HG02571 (cell line): Measurements from ENCODE around the gene RHBDL3.
A peak's percentile ranks its signal among the peaks of the same experiment; 100 is the strongest.
"Not testable (repeated sequence)": the region's sequence is repeated elsewhere in the genome, so short reads cannot be mapped to it uniquely, and the experiment has no call there.

Source experiments
- ATAC-seq: cut with Tn5 transposase; IDR thresholded peaks from one replicate; pipeline ENCODE4 v1.9.1; 2021; ENCODE audit warnings: mild to moderate bottlenecking, moderate library complexity; ENCODE audit not compliant: unreplicated experiment

RHBDL3 gene

DNA sequence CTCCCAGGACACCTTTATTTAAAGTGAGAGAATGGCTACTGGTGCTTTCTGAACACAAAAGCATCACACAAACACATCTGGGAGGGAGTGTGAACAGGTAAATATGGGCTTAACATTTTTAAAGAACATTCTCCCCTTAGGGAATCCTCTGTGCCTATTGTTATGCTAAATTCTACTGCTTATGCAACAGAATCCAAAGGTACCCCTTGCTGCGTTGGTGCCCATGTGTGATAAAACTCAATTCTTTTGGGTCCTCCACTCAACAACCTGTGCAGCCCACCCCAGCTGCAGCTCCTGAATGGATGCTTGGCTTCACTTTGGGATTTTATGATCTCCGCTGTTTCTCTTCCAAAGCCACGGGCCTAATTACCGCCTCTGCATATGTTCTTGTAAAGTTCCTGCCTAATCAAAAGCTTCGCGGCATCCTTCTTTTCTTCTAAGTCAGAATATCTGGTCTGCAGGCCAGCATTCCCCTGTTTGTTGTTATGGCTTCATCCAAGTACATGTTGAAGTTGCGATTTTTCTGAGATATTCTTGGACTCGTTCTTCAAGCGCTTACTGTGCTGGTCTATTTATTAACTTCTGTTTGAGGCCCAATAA lies 23.9 kb downstream of the RHBDL3 start:
- ATAC-seq: no peak

- no peak for ATAC-seq
Observed at GRCh38 chr17:32292094-32292493, 26.5 kb downstream of the RHBDL3 start.

DNA sequence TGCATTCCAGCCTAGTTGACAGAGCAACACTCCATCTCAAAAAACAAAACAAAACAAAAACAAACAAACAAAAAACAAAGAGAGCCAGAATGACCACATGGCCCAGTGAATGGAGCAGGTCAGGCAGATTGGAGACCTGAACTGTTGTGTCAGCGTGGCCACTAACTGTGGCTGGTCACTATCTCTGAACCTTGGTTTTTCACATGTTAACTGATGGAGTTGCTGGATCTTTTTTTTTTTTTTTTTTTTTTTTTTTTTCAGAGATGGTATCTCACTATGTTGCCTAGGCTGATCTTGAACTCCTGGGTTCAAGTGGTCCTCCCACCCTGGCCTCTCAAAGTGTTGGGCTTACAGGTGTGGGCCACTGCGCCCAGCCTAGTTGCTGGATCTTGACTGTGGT lies 31.8 kb downstream of the RHBDL3 start:
- no peak for ATAC-seq

- ATAC-seq: no peak
Observed at GRCh38 chr17:32297860-32298259, 32.2 kb downstream of the RHBDL3 start.

DNA sequence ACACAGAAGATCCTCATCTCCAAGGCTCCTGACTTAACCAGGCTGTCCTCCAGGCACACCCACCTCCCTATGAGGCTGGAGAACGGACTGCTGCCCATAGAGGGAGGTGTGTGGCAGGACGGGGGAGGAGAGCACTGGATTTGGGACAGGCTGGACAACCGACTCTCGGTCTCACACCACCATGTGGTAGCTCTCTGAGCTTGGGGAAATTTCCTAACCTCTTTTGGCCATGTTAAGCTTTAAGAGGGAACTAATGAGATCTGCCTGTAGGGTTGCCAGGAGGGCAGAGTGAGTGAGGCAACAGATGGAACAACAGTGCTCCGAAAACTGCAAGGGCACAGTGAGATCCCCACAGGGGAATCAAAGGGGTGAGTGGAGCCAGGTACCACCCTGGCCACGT lies 32.7 kb downstream of the RHBDL3 start:
- no peak for ATAC-seq

DNA sequence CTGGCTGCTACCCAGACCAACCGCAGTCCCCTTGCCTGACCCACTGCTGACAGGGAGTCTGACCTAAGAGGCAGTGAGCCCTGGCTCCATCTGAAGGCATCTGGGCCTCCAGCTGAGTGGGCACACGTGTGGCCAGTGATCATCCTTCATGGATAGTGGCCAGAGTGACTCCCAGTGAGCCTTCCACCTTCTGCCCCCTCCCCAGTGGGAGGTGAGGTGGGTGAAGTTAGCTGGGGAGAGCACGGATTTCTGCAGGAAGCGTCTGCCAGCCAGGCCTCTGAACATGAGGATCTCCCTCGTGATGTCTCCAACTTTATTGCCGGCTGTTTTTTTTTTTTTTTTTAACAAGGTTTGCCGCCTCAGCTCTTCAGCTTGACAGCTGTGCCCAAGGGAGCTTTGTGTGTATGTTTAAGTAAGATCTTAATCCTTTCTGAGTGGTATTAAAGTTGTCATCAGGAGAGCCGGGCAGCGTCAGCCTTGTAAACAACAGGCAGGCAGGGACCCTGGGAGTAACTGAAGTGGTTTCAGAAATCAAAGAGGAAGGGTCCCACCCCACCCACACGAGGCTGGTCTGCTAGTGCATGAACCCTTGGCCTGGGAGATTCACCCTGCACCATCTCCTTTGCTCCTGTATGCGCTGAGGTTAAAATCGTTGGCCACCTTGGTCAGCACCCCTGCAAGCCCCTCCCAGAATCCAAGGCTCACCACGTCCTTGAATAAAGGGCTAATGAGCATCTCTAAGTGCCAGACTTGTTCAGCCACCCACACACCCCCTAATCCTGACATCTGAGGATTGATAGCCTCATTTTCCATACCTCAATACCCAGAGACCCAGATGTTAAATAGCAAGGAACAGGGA lies 33.3 kb downstream of the RHBDL3 start:
- no peak for ATAC-seq

GRCh38 chr17:32299580-32300164 lies 34.0 kb downstream of the RHBDL3 start:
- no peak for ATAC-seq

- no peak for ATAC-seq
Observed at GRCh38 chr17:32302037-32302436, 36.4 kb downstream of the RHBDL3 start.

DNA sequence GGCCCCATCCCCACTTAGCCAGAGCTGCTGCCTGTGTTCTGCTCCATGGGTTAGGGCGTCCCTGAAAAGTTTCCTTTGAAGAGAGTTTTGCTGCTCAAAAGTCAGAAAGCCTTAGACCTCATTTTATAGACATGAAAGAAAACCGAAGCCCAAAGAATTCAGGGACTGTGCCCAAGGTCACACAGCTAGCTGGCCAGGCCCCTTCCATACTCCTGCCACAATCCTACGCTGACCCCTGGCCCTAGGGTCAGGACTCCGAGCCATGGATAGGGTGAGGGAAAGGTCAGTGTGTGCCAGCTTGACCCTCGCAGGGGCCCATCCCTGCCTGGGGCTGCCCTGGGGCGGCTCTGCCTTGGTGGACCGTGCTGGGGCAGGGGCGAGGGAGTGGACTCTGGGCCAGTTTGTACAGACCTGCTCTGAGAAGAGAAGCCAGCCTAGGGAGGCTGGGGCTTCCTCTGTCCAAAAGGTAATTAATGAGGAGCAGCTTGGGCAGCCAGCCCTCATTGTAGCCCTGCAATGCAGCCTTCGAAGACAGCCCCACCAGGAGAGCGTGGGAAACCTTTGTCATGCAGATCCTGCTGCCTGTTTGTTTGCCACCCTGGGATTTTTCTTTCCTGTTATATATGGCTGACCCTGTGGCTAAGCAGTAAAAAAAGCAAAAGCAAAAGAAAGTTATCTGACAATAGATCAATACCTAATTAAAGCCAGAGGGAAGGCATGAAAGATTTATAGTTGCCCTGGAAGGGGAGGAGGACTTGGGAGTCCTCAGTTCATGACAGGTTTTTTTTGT lies 37.4 kb downstream of the RHBDL3 start:
- no peak for ATAC-seq

DNA sequence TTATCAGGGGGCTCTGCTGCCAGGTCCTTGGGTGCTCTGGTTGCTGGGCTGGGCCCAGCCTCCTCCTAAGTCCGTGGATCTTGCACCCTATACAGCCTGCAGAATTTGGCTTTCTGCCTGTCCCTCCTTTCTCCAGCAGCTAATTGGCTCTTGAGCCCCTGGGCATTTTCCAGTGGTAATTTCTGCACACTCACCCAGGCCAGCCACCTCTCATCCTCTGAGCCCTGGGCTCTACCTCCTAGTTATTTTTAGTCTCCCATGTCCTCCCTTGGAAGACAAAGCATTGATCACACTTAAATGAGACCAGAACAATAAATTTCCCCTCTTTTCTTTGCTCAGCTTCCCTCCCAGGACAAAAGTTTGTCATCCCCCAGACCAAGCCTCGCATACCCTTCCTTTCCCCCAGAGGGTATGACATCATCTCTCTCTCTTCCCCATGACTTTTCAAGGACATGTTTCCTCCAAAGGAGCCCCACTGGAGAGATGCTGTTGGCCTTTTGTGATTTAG lies 38.2 kb downstream of the RHBDL3 start:
- ATAC-seq: no peak

GRCh38 chr17:32305049-32305448 lies 39.4 kb downstream of the RHBDL3 start:
- no peak for ATAC-seq

DNA sequence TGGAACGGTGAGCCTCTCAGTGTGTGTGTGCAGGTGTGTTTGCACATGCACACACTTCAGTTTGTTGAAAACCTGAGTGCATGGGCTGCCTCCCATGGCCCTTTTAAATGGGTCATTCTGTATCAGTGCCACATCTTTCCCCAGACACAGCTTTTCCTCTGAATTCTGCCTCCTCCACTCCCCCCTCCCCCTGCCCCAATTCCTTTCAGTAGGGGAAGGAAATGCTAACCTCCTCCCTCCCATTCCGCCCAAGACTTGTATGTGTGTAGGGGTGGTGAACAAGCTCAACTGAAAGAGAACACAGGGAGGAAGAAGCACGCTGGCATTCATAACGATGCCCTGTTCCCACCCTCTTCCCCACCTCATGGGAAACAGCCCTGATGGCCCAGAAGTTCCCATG lies 42.0 kb downstream of the RHBDL3 start:
- no peak for ATAC-seq

DNA sequence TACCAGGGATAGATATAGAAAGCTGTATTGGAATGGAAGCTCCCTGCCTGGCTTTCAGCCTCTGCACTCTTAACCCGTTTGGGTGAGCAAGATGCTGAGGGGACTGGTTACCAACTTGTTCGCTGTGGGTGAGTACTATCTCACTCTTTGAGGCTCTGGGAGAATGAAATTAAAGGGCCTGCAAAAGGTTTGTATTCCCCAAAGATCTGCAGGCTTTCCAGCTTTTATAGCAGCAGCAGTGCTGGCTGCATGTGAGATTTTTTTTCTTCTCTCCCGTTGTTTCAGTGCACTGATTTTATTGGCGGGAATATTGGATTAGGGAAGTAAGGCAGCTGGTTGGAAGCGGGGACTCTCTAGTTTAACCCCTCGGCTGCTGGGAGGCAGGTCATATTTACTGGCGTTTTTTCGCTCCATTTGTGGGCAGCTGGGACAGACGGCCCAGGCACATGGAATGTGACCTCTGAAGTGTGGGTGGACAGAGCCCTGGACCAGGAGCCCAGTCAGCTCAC lies 45.5 kb downstream of the RHBDL3 start:
- ATAC-seq: no peak

- no peak for ATAC-seq
Observed at GRCh38 chr17:32314636-32315035, 49.0 kb downstream of the RHBDL3 start.

DNA sequence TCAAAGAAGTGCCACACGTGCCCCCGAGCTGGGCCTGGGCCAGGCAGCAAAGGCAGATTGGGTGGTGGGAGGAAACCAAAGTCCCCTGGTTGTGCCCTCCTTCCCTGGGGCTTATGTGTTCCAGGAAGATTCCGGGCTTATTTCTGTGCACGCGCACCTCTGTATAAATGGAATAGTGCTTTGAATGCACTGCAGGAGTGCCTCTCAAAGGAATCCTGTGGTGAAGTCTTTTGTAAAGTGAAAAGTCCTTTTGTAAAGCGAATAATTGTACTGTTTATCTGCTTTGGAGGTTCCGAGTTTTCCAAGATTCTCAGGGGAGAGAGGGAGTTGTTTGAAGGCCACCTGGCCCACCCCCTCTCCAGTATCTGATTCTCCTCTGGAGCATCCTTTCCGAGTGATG lies 49.5 kb downstream of the RHBDL3 start:
- no peak for ATAC-seq

GRCh38 chr17:32316653-32317052 lies 51.0 kb downstream of the RHBDL3 start:
- ATAC-seq: not testable (repeated sequence)

DNA sequence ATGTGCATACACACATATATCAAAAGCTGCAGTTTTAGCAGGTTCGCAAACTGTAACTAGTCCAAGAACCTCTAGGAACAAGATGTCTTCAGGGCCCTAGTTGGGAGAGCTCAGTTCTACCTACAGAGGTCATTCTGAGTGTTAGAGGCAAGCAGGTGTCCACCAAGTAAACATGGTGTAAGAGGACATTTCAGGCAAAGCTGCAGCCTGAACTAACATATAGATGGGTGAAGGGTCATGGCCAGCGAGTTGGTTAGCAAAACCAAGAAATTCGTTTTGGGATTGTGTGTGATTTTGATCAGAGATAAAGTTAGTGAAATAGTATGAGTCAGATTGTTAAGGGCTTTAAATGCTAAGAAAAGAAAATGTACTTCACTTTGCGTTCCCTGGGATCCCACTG lies 51.7 kb downstream of the RHBDL3 start:
- no peak for ATAC-seq

DNA sequence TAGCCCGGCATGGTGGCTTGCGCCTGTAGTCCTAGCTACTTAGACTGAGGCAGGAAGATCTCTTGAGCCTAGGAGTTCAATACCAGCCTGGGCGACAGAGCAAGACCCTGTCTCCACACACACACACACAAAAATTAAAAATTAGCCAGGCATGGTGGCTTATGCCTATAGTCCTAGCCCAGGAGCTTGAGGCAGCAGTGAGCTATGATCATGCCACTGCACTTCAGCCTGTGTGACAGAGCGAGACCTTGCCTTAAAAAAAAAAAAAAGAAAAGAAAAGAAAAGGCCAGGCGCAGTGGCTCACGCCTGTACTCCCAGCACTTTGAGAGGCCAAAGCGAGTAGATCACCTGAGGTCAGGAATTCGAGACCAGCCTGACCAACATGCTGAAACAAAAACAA lies 52.4 kb downstream of the RHBDL3 start:
- no peak for ATAC-seq

- ATAC-seq: peak; percentile 66
Observed at GRCh38 chr17:32319548-32319905, 53.9 kb downstream of the RHBDL3 start.

GRCh38 chr17:32320080-32320479 lies 54.4 kb downstream of the RHBDL3 start:
- not testable (repeated sequence) for ATAC-seq

- no peak for ATAC-seq
Observed at GRCh38 chr17:32320847-32321246, 55.2 kb downstream of the RHBDL3 start.
